NB4 (cell line): ENCODE results near the gene ATG16L1.

Source experiments
- TF ChIP-seq, protein P1 (sequence below): IDR thresholded peaks from one replicate; pipeline ENCODE4 v1.5.1; 2012; ENCODE audit warnings: low read depth, low read length
- TF ChIP-seq, protein P2 (sequence below): IDR thresholded peaks from 2 replicates; pipeline ENCODE4 v1.6.1; 2011; ENCODE audit warnings: low read depth, low read length

DNA sequence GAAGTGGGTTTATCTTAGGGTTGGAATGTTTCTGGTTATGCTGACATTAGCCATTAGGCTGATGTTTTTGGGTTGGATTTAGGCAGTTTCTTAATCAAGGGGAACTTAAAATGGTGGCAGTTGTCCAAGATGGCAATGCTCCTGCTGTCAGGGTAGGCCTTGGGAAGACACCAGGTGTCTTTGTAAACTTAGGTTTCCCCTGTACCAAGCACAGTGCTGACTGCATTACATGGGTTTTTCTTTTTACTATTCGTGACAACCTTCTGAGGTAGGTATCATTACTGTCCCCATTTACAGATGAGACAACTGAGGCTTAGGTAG lies 528 bp upstream of the ATG16L1 start:
- TF ChIP-seq, protein P1, sequence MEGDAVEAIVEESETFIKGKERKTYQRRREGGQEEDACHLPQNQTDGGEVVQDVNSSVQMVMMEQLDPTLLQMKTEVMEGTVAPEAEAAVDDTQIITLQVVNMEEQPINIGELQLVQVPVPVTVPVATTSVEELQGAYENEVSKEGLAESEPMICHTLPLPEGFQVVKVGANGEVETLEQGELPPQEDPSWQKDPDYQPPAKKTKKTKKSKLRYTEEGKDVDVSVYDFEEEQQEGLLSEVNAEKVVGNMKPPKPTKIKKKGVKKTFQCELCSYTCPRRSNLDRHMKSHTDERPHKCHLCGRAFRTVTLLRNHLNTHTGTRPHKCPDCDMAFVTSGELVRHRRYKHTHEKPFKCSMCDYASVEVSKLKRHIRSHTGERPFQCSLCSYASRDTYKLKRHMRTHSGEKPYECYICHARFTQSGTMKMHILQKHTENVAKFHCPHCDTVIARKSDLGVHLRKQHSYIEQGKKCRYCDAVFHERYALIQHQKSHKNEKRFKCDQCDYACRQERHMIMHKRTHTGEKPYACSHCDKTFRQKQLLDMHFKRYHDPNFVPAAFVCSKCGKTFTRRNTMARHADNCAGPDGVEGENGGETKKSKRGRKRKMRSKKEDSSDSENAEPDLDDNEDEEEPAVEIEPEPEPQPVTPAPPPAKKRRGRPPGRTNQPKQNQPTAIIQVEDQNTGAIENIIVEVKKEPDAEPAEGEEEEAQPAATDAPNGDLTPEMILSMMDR: no peak
- TF ChIP-seq, protein P2, sequence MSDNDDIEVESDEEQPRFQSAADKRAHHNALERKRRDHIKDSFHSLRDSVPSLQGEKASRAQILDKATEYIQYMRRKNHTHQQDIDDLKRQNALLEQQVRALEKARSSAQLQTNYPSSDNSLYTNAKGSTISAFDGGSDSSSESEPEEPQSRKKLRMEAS: no peak
